ENCODE measurements around the gene TTC9C.

DNA sequence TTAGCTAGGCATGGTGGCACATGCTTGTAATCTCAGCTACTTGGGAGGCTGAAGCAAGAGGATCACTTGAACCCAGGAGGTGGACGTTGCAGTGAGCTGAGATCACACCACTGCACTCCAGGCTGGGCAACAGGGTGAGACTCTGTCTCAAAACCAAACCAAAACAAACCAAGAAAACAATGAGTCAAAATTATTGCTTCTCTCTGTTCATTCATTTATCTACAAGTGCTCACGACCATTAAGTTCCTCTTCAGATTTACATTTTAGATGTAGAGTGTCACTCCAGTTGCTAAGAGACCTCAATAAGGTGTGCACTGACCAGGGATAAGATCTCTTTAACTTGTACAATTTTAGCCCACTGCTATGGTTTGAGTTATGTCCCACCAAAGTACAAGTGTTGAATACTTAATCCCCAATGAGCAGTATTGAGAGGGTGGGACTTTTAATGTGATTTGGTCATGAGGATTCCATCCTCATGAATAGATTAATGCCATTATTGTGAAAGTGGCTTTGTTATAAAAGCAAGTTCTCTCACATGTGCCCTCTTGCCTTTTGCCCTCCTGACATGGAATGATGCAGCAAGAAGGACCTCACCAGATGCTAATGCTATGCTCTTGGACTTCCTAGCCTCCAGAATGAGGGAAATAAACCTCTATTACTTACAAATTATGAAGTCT, 8.8 kb upstream of the TTC9C start:
- no peak for TF ChIP-seq EZH2 (IDR thresholded peaks at IDR 0.05; ENCODE audit: low read length, unreplicated experiment)
- TF ChIP-seq, protein P1, sequence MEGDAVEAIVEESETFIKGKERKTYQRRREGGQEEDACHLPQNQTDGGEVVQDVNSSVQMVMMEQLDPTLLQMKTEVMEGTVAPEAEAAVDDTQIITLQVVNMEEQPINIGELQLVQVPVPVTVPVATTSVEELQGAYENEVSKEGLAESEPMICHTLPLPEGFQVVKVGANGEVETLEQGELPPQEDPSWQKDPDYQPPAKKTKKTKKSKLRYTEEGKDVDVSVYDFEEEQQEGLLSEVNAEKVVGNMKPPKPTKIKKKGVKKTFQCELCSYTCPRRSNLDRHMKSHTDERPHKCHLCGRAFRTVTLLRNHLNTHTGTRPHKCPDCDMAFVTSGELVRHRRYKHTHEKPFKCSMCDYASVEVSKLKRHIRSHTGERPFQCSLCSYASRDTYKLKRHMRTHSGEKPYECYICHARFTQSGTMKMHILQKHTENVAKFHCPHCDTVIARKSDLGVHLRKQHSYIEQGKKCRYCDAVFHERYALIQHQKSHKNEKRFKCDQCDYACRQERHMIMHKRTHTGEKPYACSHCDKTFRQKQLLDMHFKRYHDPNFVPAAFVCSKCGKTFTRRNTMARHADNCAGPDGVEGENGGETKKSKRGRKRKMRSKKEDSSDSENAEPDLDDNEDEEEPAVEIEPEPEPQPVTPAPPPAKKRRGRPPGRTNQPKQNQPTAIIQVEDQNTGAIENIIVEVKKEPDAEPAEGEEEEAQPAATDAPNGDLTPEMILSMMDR (conservative IDR thresholded peaks at IDR 0.05; ENCODE audit: low read depth, low read length): no peak

All from PC-3 (cell line).